Nucleus accumbens (tissue), 56 donors: ENCODE data around the gene VSIG8.
A peak's percentile ranks its signal among the peaks of the same experiment; 100 is the strongest.

Experiments used
- DNase-seq, 56 donors: peaks; one replicate each; lab custom pipeline; 2025; lab: John Stamatoyannopoulos, UW

VSIG8 gene

DNA sequence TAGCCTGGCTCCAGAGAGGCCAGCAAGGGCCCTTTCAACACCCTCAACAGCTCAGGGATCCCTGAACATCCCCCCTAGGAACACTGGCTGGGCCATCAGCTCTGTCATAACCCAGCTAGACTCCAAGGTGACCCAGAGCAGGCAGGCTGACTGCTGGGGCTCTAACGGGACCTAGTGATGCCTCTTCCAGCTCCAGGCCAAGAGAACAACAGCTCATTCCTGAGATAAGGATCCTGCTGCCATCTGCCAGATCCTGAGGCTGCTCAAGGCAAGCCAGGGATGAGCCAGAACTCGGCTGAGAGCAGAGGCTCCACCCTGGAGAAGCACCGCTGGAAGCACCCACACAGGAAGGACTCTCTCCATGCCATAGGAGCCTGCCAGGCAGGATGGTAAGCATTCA is 2.0 kb downstream of the VSIG8 start:
- DNase-seq: no peak

DNA sequence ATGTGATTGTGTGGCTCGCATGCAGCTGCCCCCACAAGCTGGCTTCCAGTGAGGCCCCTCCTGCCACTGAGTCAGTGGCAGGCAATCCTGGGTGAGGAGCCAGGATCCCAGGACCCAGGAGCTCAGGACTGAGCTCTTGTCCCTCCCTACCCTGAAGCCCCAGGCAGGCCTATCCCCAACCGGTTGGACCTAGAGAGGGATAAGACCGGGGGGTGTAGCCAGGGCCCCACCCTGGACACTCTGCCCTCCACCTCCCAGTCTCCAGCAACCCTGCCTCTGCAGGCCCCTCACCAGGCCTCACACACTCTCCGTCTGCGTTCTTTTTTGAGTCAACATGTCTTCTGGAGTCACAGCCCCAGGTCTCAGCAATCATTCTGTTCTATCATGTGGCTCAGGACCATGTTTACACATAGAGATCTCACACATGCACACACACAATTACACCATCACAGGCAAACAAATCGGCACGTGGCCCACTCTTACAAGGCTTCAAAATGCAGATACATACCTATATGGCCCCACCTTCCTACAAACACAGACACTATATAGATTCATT is 2.6 kb downstream of the VSIG8 start:
- no peak for DNase-seq

DNA sequence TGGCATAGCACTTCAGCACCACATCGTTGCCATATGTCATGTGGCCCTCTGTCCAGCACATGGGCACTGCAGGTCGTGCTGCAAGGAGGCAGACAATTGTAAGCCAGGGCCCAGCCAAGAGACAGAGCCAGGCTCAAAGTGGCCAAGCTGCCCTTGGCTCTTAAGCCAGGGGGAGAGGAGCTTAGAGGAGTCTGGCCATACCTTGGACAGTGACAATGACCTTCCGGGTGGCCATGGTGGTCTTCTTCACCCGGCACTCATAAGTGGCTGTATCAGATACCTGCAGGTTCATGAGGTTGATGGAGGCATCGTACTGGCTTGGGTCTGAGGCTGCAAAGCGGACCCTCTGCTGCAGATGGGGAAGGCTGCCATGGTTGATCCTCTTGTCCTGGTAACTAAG is 4.6 kb downstream of the VSIG8 start:
- DNase-seq: no peak

DNA sequence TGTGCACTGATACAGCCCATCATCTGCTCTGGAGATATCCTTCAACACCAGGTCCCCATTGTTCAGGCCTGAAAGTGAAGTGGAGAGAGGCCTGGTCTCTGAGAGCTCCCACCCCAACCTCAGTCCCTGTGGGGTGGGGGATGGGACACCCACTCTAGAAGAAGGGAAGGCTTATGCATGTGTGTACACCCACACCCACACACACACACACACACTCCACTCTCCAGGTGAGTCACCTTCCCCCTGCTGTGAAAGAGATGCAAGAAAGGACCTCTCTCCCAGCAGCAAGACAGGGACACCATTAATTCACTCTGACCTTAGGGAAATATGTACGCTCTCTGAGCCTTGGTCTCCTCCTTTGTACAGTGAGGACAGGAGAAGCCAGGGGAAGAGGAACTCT is 5.9 kb downstream of the VSIG8 start:
- DNase-seq: peak in 2 of 56 donors; percentile 3 to 4

- no peak for DNase-seq
Observed at GRCh38 chr1:159855709-159856108, 6.7 kb downstream of the VSIG8 start.

DNA sequence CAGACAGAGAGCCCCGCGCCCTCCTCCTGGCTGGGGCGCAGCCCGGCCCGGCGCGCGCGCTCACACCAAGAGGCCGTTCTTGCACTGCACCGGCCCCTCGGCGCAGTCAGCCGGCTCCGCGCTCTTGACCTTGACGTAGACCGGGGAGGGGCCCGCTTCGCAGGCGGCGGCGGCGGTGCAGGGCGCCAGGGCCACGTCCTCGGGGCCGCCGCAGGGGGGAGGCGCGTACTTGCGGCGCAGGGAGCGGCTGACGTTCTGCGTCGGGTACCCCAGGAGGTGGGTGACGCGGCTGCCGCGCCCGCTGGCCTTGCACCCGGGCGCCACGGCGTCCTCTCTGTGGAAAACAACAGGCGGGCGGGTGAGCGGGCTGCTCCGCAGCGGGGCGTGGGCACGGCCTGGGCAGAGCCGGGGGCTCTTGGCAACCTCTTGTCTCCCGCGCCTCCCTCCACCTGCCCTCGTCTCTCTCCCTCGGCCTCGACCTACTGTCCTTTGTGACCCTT is 7.7 kb downstream of the VSIG8 start:
- DNase-seq: peak in 55 of 56 donors; percentile 25 to 88 (median 69)

- DNase-seq: peak in 53 of 56 donors; percentile 11 to 82 (median 52)
Observed at GRCh38 chr1:159854116-159854692, 8.3 kb downstream of the VSIG8 start.

DNA sequence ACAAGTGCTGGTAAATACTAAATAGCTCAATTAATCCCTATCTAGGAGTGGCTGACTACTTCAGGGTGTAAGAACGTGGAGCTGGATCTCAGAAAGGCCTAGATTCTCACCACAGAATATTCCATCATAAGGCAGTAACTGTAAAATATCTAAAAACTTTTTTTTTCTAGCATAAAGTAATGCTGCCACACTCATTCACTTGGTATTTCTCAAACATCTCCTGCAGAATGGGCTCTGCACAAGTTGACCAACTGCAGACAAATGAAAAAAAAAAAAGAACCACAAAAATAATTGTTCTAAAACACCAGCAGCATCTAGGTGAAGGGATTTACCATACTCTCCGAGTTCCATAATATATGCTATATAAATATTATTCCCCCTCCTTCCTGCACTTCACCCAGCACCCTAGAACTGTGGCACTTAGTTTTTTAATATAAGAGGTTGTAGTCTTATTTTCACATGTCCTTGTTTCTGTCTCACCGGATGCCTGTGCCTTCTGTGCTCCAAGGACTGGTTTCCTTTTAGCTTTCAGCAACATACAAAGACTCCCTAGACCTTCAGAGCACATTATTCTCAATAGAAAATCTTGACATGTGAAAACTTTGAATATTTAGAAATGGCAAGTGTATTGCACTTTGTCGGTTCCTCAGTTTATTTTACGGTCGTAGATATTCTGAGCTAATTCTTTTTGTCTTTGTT is 8.9 kb downstream of the VSIG8 start:
- no peak for DNase-seq

DNA sequence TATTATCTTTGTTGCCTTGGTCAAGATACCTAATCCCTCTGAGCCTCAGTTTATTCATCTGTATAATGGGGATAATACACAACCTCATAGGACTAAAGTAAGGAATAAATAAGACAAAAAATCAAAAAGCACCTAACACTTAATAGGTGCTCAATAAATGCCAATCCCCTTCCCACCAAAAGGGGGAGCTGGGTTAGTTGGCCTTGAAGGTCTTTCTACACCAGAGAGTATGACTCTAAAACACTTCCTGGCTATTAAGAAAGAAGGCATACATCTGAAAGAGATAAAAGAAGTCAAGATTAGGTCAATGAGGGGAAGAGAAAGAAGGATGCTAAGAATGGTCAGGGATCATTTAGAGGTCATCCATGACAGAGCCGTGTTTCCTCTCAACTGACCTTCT is 11.1 kb downstream of the VSIG8 start:
- DNase-seq: no peak

DNA sequence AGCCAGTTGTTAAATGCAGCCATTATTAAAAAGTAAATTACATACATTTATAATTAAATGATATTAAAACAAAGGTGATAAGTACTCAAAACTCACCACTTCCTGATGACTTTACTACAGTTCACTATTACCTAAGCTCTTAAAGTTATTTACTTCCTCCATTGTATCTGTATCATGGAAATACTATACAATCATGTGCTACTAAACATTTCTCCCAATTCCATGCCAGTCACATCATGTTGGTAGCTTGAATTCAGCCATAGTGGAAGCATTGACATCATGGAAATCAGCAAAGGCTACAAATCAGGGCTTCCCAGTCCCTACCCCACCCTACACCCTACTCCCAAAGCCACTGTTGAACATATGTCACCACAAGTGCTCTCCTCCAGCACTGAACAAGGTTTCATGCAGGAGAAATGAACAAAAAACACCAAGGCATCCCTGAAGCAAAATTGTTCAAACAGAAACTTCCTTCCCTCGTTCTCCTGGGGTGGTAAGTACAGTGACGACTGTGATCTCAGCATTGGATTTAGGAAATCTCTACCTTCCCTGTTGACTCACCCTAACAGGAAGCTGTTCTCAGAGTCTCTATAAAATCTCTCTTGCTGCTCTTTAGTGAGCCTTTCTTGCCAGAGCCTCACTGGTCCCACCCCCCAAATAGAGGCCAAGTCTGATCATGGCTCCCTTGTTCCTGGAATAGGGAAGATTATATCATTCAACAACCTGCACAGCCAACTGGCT is 12.7 kb downstream of the VSIG8 start:
- no peak for DNase-seq

DNA sequence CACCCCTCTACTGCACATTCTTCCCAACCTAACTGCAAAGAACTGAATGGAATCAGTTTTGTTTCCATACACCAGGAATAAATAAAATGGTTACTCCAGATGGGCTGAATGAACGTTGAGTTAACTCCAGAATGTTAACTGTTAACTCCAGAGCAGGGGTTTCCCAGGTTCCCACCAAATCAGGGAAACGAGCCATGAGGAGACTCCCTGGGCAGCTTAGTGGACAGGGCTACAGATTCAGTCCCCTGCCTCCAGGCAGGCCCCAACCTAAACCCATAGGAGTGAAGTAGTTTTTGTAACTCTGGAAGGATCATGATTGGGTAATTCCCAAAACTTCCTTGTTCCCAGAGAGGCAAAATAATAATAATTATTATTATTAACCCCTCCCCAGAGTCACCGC is 14.1 kb downstream of the VSIG8 start:
- no peak for DNase-seq

DNA sequence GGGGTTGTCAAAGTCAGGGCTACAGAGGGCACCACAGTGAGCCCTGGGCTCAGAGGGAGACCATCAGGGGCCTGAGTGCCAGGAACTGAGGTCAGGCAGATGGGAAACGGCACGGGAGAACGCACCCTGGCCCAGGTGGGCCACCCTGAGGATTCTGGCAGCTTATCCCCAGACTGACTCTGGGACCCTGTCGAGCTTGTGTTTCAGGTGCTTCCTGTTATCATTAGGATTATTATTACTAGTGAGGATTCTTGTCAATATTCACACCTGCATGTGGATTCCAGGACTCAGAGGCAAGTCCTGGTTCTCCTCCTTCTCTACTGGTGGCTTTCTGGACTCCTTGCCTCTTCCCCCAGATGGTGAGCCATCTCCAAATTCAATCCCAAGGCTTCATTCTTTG is 15.2 kb downstream of the VSIG8 start:
- DNase-seq: no peak

DNA sequence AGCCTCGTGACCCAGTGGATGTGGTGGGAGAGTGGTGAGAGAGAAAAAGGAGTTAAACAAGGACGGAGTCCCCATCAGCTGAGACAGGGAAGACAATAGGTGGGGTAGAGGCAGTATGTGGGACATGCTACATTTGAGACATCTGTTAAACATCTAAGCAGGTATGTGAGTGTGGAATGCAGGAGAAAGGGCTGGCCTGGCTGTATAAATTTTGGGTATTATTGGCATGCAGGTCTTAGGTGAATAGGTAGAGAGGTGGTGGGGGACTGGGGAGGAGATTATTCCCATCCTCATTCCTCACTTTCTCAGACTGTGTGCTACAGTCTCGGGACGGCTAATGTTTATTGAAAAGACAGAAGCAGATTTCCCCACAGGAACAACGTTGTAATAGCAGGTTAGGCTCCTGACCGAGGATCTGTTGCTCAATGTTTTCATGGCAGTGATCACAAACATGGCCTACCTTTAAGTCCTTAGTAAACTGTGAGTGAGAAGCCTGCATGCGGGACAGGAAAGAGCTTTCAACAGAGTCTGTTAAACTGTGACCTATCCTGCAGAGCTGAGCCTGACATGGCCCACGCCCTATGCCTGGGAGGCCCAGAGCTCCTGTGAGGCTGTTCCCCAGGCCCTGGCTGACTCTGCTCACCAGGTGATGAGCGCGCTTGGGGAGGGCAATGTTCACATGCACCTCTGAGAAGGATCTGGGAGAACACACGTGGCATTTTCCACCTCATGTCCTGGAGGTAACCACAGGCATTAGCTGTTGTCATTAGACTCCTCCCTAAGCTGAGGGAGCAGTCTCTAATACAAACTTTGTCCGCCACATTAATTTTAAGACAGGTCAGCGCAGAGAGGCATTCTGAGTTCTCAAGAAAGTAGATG is 16.5 kb downstream of the VSIG8 start:
- no peak for DNase-seq

GRCh38 chr1:159843459-159843858 is 19.0 kb downstream of the VSIG8 start:
- DNase-seq: no peak

- DNase-seq: no peak
Observed at GRCh38 chr1:159841749-159842148, 20.7 kb downstream of the VSIG8 start.

- DNase-seq: no peak
Observed at GRCh38 chr1:159839116-159839849, 23.2 kb downstream of the VSIG8 start.

DNA sequence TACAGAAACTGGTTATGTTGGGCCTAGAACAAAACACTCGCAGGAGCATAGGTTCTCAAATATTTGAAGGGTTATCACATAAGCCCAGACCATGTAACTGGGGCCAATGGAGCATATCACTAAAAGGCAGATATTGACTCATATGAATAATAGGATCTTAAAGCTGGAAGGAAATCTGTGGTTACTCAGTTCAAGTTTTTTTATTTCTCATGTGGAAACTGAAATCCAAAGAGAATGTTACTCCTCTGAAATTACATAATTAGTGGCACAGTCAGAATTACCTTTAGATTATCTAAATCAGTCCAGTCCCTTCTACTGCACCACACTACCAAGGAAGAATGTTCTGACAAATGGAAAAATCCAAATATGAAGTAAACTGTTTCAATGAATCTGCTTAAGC is 23.7 kb downstream of the VSIG8 start:
- no peak for DNase-seq

- no peak for DNase-seq
Observed at GRCh38 chr1:159835862-159836525, 26.5 kb downstream of the VSIG8 start.

- DNase-seq: no peak
Observed at GRCh38 chr1:159835356-159835755, 27.1 kb downstream of the VSIG8 start.
